MM.1S (cell line): ENCODE results near the gene ACOX2.

ENCODE experiments used
- DNase-seq: peaks from one replicate; pipeline ENCODE4 v3.0.0-alpha.2; 2015
- H2AFZ ChIP-seq: fragments of 300-600 bp; sonication (generic); 2 replicates; pipeline ENCODE4 v1.6.0; 2016; ENCODE audit warnings: antibody characterized with exemption, low read length
- H3F3A ChIP-seq: fragments of 300-600 bp; sonication (generic); 2 replicates; pipeline ENCODE4 v1.6.1; 2016; ENCODE audit warnings: mild to moderate bottlenecking, antibody characterized with exemption, low read length, moderate library complexity, mixed read lengths; ENCODE audit not compliant: insufficient read depth
- H3K27ac ChIP-seq: fragments of 300-600 bp; sonication (generic); 2 replicates; pipeline ENCODE4 v1.5.1; 2016; ENCODE audit warnings: mild to moderate bottlenecking, low read length
- H3K27me3 ChIP-seq: fragments of 300-600 bp; sonication (generic); replicated peaks from 2 replicates; pipeline ENCODE4 v1.6.0; 2016; ENCODE audit warnings: low read length; ENCODE audit not compliant: insufficient read depth
- H3K36me3 ChIP-seq: fragments of 300-600 bp; sonication (generic); replicated peaks from 2 replicates; pipeline ENCODE4 v1.6.1; 2016; ENCODE audit warnings: mild to moderate bottlenecking, low read length, mixed read lengths; ENCODE audit not compliant: insufficient read depth
- H3K4me1 ChIP-seq: fragments of 300-600 bp; sonication (generic); 2 replicates; pipeline ENCODE4 v1.6.1; 2016; ENCODE audit warnings: low read length, mixed read lengths
- H3K4me2 ChIP-seq: fragments of 300-600 bp; sonication (generic); 2 replicates; pipeline ENCODE4 v1.6.0; 2016; ENCODE audit warnings: low read depth, low read length
- H3K4me3 ChIP-seq: fragments of 300-600 bp; sonication (generic); 2 replicates; pipeline ENCODE4 v1.5.1; 2016; ENCODE audit warnings: low read length, mixed read lengths
- H3K79me2 ChIP-seq: fragments of 300-600 bp; sonication (generic); 2 replicates; pipeline ENCODE4 v1.6.1; 2016; ENCODE audit warnings: mixed run types, low read length, mixed read lengths
- H3K9ac ChIP-seq: fragments of 300-600 bp; sonication (generic); 2 replicates; pipeline ENCODE4 v1.6.1; 2016; ENCODE audit warnings: low read length, mixed read lengths
- H3K9me2 ChIP-seq: fragments of 300-600 bp; sonication (generic); replicated peaks from 2 replicates; pipeline ENCODE4 v1.6.1; 2016; ENCODE audit warnings: mild to moderate bottlenecking, low read length, mixed read lengths; ENCODE audit not compliant: insufficient read depth
- H3K9me3 ChIP-seq: fragments of 300-600 bp; sonication (generic); replicated peaks from 2 replicates; pipeline ENCODE4 v1.6.1; 2016; ENCODE audit warnings: mild to moderate bottlenecking, low read length, mixed read lengths; ENCODE audit not compliant: insufficient read depth
- H4K20me1 ChIP-seq: fragments of 300-600 bp; sonication (generic); 2 replicates; pipeline ENCODE4 v1.6.1; 2016; ENCODE audit warnings: mild to moderate bottlenecking, low read length, moderate library complexity, mixed read lengths; ENCODE audit not compliant: insufficient read depth
- CTCF ChIP-seq: fragments of 300-600 bp; sonication (generic); IDR thresholded peaks from 2 replicates; pipeline ENCODE4 v1.5.1; 2016; ENCODE audit warnings: antibody characterized with exemption, low read length, mixed read lengths
- EZH2 ChIP-seq: fragments of 300-600 bp; sonication (generic); optimal IDR thresholded peaks from 2 replicates; pipeline ENCODE3; 2017; ENCODE audit warnings: low read depth, mild to moderate bottlenecking, antibody characterized with exemption, low read length, mixed read lengths
- EZH2phosphoT487 ChIP-seq: fragments of 300-600 bp; sonication (generic); IDR thresholded peaks from 2 replicates; pipeline ENCODE4 v1.6.1; 2018; ENCODE audit warnings: antibody characterized with exemption, low read length

ACOX2 gene

DNA sequence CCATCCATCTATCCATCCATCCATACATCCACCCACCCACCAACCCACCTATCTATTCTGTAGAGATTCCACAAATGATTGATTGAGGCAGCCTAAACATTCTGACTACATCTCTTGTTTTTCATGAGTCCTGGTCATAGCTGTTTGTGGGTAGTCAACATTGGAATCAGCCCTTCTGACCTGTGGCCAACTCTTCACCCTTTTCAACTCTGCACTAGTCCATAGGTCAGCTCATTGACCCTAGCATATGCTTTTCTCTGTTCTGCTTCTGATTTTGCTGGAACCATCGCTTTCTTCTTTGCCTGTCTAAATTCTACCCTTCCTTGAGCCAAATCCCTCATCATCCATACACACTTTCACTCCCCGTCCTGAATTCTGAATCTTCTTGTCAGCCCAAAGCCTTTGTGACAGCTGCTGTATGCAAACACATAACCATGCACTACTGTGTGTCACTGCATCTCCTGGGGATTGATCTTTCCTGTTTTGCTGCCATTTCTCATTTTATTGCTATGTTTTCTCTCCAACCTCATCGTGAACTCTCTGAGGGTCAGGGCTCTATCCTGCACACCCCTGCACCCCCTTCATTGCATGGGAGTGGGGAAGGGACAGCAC is 61.9 kb downstream of the ACOX2 start:
- Histone ChIP-seq H3K9ac (no peak overlapping the region), H3K4me3 (no peak overlapping the region)

DNA sequence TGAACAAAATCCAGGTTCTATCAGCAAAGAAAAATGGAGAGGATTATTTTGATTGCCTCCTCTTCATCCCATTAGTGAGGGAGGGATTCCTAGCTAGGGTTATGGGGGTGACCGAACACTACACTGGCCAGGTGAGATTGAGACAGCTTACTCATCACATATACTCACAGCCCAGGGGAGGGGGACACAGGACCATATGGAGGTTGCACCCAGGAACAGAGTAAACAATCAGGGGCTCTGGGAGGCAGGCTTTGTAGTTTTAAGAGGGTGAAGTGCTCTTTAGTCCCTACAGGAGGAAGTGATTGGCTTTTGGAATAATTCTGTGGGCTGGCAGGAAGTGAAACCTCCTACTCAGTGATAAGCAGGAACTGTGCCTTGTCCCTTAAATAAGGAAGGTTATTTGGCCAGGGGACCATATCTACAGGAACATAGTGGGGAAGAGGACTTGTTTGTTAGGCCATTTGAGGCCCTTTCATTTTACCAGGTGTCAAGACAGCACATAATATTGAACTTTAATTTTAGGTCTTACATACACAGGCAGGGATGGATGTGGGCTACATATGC is 62.6 kb downstream of the ACOX2 start:
- Histone ChIP-seq H2AFZ (no peak overlapping the region), H3K36me3 (no peaks in the 10 kb centered on the region), H3K4me2 (no peak overlapping the region), H3K79me2 (no peaks in the 10 kb centered on the region), H3K9ac (no peak overlapping the region), H3K27ac (no peak overlapping the region), H3K9me3 (no peaks in the 10 kb centered on the region), H3K4me1 (peaks cover 7% of the 10 kb centered on the region), H3K9me2 (no peaks in the 10 kb centered on the region), H3K4me3 (no peak overlapping the region), H4K20me1 (no peaks in the 10 kb centered on the region), H3K27me3 (no peaks in the 10 kb centered on the region), H3F3A (no peaks in the 10 kb centered on the region)
- no peak for TF ChIP-seq EZH2phosphoT487
- no peak for TF ChIP-seq EZH2
- TF ChIP-seq CTCF: no peak
- DNase-seq: no peak

More for the DNA sequence above, 61.9 kb downstream of the ACOX2 start:
- Histone ChIP-seq H3K4me1 (peaks cover 7% of the 10 kb centered on the region), H3F3A (no peaks in the 10 kb centered on the region), H3K9me3 (no peaks in the 10 kb centered on the region), H3K27me3 (no peaks in the 10 kb centered on the region), H3K27ac (no peak overlapping the region), H3K9me2 (no peaks in the 10 kb centered on the region), H3K4me2 (no peak overlapping the region), H4K20me1 (no peaks in the 10 kb centered on the region), H3K79me2 (no peaks in the 10 kb centered on the region), H2AFZ (no peak overlapping the region), H3K36me3 (no peaks in the 10 kb centered on the region)
- no peak for DNase-seq
- TF ChIP-seq CTCF: no peak
- no peak for TF ChIP-seq EZH2phosphoT487
- TF ChIP-seq EZH2: no peak

DNA sequence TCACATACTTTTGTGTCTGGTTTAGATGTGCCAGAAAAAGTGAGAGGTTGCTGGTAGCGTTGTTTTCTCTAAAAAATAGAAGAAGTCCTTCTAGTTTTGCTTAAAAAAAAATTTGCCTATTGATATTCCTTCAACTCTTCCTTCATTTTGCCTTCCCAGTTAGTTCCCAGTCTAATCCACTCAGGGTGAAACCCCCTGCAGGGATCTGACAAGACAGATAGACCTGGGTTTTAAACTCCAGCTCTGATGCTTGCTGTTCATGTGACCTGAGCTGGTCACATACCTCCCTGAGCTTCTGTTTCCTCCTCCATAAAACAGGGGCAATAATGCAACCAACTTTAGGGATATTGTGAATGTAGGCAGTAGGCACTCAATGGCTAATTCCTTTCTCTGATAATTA is 63.7 kb downstream of the ACOX2 start:
- no peak overlapping the region for H3K9ac ChIP-seq
- no peaks in the 10 kb centered on the region for H3F3A ChIP-seq
- no peaks in the 10 kb centered on the region for H3K36me3 ChIP-seq
- no peak for DNase-seq
- H3K9me2 ChIP-seq: no peaks in the 10 kb centered on the region
- H3K4me1 ChIP-seq: peaks cover 7% of the 10 kb centered on the region
- no peaks in the 10 kb centered on the region for H3K9me3 ChIP-seq
- H3K4me3 ChIP-seq: no peak overlapping the region
- H3K27me3 ChIP-seq: no peaks in the 10 kb centered on the region
- H3K4me2 ChIP-seq: no peak overlapping the region
- no peak overlapping the region for H2AFZ ChIP-seq
- H3K27ac ChIP-seq: no peak overlapping the region
- H3K79me2 ChIP-seq: no peaks in the 10 kb centered on the region
- TF ChIP-seq EZH2phosphoT487 (no peak), CTCF (no peak), EZH2 (no peak)
- no peaks in the 10 kb centered on the region for H4K20me1 ChIP-seq
